NCI-H774 (cell line): ENCODE measurements around the gene NEGR1.
"Not testable (repeated sequence)": the region's sequence is repeated elsewhere in the genome, so short reads cannot be mapped to it uniquely, and the experiment has no call there.

ENCODE experiments used
- DNase-seq: peaks from one replicate; lab custom pipeline; 2025; lab: John Stamatoyannopoulos, UW

Gene NEGR1

DNA sequence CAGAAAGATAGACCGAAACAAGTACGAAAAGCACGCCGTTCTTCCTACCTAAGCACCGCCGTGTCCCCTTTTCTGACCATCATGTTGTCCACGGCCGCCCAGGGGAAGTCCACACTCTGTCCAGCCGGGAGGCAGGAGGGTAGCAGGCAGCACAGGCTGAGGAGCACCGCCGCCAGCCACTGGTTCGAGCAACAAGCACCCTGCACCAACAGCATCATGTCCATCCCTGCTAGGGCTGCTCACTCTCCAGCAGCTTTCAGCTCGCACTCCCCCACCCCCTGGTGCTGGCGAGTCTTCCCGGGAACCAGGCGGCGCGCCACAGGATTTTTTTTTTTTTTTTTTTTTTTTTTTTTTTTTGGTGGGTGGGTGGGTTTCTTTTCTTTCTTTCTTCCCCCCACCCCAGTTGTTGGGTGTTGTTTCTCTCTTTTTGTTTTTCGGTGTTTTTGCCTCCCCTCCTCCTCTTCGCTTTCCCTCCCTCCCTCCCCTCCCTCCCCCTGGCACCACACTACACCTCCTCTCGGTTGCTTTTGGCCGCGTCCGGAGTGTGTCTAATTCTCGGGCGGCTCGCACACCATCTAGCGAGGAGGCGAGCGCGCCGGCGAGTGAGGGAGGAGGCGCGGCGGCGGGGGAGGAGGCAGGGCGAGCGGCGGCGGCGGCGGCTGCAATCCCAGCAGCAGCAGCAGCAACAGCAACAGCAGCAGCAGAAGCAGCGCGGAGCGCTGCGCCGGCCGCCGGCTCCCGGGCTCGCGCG is at the start of gene NEGR1:
Gene NEGR1 (minus strand): TSS at position 269 of the 751 bp plus-strand sequence.
- peak; percentile 86 for DNase-seq

DNA sequence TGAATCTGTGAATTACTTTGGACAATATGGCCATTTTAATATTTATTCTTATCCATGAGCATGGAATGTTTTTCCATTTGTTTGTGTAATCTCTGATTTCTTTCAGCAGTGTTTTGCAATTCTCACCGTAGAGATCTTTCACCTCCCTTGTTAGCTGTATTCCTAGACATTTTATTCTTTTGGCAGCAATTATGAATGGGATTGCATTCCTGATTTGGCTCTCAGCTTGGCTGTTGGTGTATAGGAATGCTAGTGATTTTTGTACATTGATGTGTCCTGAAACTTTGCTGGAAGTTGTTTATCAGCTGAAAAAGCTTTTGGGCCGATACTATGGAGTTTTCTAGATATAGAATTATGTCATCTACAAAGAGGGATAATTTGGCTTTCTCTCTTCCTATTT is 44.2 kb upstream of the NEGR1 start:
- DNase-seq, result no peak

DNA sequence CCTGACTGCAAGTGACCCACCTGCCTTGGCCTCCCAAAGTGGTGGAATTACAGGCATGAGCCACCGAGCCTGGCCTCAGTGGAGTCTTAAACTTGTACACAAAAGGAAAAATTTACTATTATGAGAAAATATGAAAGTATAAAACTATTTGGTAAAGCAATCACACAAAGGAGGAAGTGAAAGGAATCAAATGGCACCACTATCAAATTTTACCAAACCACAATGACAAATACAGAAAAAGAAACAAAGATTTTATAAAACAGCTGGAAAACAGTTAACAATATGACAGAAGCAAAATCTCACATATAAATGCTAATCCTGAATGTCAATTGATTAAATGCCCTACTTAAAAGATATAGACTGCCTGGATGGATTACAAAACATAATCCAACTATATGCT is 42.1 kb upstream of the NEGR1 start:
- DNase-seq, result no peak

DNA sequence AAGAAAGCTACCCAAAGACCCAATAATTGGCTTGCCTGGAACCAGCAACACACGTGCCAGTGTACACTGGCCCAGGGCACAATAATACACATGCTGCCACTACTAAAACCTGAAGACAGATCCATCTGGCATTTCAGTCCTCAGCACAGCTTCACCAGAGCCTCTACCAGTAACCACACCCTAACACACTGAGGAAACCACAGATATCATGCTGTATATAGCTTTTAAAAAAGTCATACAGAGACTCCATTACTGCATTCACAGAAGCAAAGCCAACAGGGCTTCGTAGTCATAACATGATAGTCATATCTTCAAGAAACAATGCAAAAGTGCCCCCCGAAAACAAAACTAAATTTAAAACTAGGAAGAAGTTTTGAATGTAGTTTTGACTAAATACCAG is 40.6 kb upstream of the NEGR1 start:
- DNase-seq, result no peak

DNA sequence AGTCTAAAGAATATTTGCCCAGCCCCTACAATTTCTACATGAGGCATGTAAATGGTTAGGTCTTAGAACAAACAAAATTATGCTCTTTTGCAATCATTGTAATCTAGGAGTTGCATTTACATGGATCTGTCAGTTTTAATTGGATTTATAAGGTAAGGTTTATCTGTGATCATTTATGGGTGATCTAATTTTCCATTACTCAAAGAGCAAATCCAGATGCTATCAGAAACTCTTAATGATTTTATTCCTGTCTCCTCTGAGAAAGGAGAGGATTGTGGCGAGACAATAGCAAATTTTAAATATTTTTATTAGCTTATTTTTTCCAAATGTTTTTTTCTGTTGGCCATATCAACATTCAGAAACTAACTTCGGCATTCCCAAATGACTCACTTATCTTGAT is 14.2 kb upstream of the NEGR1 start:
- DNase-seq, result no peak

DNA sequence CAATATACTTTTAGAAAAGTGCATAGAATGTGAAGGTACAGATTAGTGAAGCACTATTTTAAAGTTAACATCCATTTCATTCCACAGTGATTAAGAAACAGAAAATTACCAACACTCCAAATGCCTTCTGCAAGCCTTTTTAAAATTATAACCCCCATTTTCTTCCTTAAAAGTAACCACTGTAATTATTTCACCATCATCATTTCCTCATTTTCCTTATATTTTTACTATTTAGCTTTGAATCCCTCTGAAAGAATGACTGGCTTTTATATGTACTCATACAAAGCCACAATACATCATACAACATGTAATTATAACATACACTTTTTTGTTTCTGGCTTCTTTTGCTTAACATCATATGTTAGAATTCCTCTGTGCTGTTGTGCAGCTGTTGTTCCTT is 6.5 kb upstream of the NEGR1 start:
- no peak for DNase-seq

DNA sequence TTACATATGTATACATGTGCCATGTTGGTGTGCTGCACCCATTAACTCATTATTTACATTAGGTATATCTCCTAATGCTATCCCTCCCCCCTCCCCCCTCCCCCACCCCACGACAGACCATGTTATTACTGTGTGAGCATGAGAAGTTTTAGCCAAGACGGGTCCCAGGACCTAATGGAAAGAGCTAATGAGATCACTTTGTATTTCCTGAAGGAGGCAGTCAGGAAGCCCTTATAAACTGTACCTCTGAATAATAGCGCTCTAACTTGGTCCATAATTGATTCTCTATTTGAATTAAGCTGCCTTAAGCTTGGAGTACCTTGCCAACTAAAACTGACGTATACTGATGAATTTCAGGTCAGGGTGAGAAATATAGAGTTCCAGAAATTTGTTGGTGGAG is 4.1 kb upstream of the NEGR1 start:
- no peak for DNase-seq

DNA sequence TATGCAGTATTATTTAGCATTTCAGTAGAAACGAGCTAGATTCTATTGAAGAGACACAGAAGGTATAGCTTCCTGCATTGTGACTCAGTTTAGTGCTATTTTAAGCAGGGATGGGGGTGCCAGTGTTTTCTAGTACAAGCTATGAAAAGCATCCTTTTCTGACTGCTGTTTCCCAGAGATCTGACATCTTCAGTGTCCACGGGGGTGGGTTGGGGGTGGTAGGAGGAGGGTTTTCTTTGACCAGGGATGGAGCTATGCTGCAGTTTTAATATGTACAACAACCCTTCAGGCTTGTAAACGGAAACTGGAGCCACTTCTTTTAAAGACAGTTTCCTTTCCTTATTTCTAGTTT is 2.7 kb upstream of the NEGR1 start:
- no peak for DNase-seq

DNA sequence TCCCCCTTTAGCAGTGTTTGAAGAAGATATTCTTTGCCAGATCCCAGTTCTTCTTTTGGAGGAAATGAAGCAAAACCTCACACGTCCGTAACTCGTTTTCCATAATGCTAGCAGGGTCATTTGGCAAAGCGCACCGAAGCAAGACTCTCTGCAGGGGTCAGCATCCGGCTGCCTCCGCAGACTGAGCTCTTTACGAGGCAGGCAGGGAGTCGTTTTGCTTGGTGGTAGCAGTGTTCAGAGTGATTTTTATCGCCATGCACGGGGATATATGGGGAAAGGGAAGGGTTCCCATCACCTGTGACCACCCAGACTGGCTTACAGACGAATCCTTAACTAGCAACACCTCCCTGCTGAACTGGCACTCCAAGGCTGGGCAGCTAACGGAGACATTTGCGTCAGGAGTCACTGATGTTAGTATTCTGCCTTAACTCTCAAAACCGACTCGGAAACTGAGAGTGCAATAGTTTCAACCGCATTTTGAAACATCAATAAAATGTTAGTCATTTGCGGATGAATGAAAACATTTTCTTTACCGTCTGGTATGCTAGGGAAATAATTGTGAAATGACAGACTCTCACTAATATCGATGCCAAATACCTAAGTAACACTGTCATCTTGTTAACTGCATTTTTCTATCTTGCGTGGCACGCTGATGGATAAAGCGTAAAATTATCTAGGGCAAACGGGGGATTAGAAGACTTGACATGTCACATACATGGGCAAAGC is 2.2 kb upstream of the NEGR1 start:
- peak; percentile 55 for DNase-seq

DNA sequence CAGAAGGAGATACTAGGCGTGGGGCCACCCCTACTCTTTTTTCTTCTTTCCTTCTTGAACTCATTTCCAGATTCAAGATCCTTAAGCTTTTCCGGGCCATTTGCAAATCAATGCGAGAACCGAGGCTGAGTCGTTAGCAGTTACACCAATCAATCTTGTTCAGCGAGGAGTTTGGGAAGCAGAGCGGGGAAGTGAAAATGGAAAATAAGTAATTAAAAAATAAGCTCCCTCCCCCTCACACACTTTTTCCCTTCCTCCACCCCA is 1.7 kb upstream of the NEGR1 start:
- no peak for DNase-seq

DNA sequence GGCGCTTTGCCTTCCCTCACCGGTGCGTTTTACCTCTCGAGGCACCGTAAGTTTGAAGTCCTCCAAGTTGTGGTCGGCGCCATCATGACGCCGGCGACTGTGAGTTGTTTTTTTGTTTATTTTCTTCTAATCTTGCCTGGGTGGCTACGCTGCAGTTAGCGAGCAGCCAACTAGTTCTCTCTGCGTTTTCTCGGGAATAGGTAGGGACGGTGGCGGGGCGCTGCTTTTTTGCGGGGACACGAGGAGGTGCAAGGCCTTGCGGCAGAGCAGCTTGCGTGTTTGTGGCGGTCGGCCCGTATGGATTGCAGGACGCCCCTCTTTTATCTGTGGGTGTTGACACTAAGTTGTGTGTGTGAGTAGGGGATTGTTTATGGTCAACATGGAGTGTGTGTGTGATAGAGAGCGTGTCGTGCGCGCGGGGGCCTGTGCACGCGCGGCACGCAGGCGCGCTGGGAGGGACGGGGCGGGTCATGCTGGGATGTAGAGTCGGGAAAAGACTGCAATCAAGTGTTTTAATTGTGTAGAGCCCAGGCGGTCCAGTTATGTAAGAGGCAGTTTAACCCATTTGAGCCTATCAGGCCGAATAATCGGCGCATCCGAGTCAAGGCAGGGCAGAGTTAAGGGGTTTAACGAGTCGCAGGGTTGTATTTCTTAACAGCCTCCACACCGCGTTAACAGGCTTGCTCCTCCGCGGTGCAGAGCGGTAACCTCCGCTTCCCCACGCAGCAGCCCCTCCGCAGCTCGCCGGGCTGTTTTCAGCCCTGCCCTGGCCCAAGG is 1.2 kb upstream of the NEGR1 start:
- peak; percentile 73 for DNase-seq

DNA sequence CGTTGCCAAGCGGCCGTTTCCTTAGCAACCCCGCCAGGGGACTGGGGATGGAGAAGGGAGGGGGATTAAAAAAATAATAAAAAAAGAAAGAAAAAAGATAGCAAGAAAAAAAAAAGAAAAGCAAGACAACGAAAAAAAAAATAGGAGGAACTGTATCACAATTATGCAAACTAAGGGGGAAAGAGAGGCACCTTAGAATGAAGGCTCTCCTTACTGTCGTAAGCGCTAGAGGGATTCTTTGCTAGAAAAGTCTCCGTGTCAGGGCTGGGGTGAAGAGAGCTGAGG is 625 bp upstream of the NEGR1 start:
- DNase-seq, result no peak

DNA sequence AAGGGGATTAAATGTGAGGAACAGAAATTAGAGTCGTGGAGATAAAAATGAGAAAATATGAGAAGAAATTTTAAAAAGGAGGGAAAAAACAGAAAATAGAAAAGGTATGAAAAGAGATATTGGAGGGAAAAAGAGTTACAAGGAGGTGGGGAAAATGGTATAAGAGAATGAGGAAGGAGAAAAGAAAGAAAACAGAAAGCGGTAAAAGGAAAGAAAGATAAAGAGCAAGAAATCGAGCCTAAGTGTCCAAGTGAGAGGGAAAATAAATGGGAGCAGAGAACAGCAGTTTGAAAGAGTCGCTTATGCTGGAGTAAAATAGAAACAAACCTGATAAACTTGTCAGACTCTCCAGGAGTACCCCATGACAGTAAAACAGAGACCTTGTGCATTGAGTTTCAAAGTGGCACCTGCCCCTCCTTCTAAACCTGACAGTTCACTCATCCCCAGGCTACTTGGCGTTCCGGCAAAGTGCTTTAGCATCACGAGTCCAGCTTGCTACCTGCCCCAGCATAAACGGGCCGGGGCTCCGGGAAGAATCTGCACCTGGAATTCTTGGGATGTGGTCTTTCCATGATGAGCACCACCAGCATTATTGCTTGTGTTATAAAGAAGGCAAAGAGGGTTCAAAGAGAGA is 585 bp downstream of the NEGR1 start:
- DNase-seq, result no peak

DNA sequence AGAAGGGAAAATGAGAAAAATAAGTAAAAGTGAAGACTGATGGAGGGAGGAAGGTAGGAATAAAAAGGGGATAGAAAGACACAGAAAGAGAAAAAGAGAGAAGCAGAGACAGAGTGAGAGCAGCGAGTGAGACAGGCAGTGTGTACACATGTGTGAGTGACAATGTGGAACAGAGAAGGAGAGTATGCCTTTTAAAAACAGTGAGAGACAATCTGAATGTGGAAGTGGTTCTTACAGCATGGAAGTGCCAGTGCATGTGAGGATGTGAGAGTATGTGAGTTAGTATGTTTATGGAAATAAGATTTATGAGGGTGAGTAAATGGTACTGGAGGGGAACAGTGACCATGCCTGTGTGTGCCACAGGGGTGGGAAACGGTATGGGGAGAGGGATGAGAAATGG is 1.2 kb downstream of the NEGR1 start:
- DNase-seq, result no peak

DNA sequence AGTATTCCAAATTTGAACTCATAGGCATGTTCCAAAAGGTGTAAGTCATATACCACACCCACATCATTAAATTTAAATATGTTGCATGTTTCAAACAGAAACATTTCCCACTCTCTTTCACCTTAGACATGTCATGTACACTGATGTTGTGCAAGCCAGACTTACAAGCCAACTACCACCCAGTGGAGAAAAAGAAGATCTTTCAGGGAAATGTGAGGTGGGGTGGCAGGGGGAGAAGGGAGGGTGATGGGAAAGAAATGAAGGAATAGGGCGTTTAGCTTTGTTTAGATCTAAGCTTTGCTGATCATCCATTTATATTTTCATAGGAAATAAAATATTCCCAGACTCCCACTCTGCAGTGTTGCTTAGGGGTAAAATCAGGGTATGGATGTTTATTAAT is 1.6 kb downstream of the NEGR1 start:
- no peak for DNase-seq

DNA sequence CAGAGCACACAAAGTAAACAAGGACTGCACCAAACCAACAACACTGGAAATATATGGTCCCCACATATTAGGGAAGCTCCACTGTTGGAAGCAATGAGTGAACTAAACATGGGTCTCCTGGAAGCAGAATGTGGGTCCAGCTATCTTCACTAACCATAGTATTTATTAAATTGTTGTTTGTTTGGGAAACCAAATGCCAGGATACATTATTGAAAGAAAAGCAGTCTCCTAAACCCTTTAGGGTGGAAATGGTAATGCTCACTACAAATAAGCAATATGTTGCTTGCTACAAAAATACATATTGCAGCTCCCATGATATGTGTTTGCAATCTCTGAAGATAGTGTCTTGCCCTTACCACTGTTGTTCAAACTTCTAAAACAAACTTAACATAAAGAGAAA is 2.2 kb downstream of the NEGR1 start:
- DNase-seq, result no peak

DNA sequence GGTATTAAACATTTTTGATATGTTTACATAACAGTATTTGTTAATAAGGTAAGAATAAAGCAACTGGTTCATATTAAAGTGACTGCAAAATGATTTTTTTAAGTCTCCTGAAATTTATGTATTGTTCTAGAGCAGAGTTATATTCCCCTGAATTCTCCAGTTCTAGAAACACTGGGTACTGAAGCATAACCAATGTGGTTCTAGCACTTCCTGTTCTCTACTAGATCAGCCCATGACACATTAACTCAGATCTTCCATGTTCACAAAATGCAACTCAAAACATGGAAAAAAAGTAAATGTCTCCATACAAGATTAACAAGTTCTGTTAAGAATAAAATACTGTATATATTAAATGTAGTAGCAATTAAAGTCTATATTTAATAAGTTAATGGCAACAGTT is 3.9 kb downstream of the NEGR1 start:
- DNase-seq, result no peak

DNA sequence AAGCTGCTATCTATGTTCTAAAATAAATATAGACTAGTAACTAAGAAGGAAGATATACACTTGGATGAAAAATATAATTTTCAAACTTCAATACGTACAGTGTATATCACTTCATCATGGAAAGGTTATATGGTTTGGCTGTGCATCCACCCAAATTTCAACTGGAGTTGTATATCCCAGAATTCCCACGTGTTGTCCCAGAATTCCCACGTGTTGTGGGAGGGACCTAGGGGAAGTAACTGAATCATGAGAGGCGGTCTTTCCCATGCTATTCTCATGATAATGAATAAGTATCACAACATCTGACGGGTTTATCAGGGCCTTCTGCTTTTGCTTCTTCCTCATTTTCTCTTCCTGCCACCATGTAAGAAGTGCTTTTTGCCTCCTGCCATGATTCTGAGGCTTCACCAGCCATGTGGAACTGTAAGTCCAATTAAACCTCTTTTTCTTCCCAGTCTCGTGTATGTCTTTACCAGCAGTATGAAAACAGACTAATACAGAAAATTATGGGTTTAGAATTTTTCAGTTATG is 10.7 kb downstream of the NEGR1 start:
- no peak for DNase-seq

DNA sequence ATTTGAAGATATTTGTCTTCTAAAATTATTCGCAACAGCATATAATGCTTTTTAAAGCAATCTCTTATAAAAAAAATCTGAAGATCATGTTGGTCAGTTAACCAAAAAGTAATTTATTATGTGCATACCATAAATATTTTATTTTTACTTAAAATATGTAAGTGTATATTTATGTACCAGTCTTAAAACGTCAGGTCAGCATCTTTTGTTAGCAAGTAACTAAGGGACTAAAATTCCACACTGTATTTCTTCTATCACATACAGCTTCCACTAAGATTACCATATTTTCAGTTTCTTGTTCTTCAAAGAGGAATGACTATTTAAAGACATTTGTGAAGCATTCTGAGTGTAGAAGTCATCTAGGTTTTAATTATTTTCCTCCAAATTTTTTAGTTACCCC is 19.6 kb downstream of the NEGR1 start:
- no peak for DNase-seq

DNA sequence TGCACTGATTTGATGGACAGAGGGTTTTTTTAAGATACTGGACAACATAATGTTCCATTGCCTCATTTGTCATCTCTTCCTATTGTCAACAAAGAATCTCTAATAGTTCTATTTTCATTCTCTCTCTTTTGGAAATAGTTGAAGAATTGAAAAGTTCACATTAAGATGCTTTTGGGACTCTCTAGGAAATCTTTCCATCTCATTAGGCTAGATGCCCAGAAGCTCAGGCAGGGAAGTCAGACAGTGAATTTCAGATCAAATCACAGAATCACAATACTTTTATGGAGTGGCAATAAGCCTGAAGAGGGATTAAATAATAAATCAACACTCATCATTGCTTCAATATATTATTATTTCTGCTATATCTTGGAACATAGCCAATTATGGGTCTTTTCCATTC is 29.2 kb downstream of the NEGR1 start:
- DNase-seq, result no peak

DNA sequence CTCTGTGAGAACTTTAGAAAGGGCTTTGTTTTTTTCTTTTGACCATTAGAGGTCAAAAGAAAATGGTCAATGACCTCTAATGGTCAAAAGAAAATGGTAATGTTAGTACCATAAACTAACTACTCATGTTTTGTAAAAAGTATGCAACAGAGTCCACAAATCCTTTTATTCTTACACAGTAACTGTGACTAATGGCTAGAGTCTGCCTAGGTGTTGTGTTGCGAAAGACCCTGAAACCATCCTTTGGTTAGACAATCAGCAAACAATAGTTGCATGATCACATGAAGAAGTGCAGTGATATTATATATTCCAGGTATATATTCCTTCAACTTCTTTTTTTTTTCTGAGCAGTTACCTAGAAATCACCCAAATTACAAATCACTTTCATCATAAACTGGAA is 40.9 kb downstream of the NEGR1 start:
- no peak for DNase-seq

DNA sequence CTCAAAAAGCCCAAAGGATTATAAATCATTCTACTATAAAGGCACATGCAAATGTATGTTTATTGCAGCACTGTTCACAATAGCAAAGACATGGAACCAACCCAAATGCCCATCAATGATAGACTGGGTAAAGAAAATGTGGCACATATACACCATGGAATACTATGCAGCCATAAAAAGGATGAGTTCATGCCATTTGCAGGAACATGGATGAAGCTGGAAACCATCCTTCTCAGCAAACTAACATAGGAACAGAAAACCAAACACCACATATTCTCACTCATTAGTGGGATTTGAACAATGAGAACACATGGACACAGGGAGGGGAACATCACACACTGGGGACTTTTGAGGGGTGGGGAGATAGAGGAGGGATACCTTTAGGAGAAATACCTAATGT is 46.4 kb downstream of the NEGR1 start:
- not testable (repeated sequence) for DNase-seq

DNA sequence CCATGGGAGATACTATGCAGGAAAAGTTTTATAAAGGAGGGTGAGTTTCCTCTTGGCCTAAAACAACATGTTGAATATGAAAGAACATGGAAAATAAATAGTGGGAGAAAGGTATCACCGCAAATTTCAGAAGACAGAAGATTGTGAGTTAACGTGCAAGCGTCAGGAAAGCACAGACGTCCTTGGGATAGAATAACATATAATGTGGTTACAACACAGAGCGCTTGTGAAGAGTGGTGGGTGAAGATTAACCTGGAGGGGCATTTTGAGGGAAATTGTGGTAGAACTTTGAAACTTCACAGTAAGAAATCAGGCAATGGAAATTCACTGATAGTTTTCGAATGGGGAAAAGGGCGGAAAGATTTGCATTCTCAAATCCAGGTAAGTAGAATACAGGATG is 47.3 kb downstream of the NEGR1 start:
- DNase-seq, result no peak
